Stimulated activated memory B cell treated with anti-CD40 and anti-IgM and Interleukin-4, amounts not matched to agents 10 μg/mL and 1 μg/mL and 100 μg/mL, for 72 hours (primary cell): Measurements from ENCODE around the gene RANBP17.

Experiments used
- ATAC-seq: fragments of 150-1000 bp; cut with Tn5 transposase; 2 replicates; pipeline ENCODE4 v1.10.0; 2021
- H3K27ac Mint-ChIP-seq: one replicate; pipeline ENCODE4 v1.8.0; 2022; ENCODE audit warnings: mild to moderate bottlenecking, mixed read lengths
- H3K27me3 Mint-ChIP-seq: one replicate; pipeline ENCODE4 v1.8.0; 2022; ENCODE audit warnings: mixed read lengths
- H3K36me3 Mint-ChIP-seq: one replicate; pipeline ENCODE4 v1.8.0; 2022; ENCODE audit warnings: mixed read lengths
- H3K4me1 Mint-ChIP-seq: one replicate; pipeline ENCODE4 v1.8.0; 2022; ENCODE audit warnings: mixed read lengths
- H3K4me3 Mint-ChIP-seq: one replicate; pipeline ENCODE4 v1.8.0; 2022; ENCODE audit warnings: mild to moderate bottlenecking, moderate library complexity, mixed read lengths
- H3K9me3 Mint-ChIP-seq: one replicate; pipeline ENCODE4 v1.8.0; 2022; ENCODE audit warnings: mixed read lengths

RANBP17 gene

GRCh38 chr5:171123417-171123816, 261.6 kb downstream of the RANBP17 start:
- Mint-ChIP-seq H3K27me3 (peaks cover 34% of the 10 kb centered on the region), H3K4me3 (no peak overlapping the region), H3K36me3 (no peaks in the 10 kb centered on the region), H3K27ac (no peak overlapping the region), H3K9me3 (peaks cover 3% of the 10 kb centered on the region), H3K4me1 (no peaks in the 10 kb centered on the region)
- ATAC-seq: no peak

- Mint-ChIP-seq H3K27ac (no peak overlapping the region), H3K9me3 (no peaks in the 10 kb centered on the region), H3K4me3 (no peak overlapping the region), H3K36me3 (no peaks in the 10 kb centered on the region), H3K27me3 (peaks cover 28% of the 10 kb centered on the region), H3K4me1 (no peaks in the 10 kb centered on the region)
- no peak for ATAC-seq
Observed at GRCh38 chr5:171127314-171127713, 265.5 kb downstream of the RANBP17 start.

DNA sequence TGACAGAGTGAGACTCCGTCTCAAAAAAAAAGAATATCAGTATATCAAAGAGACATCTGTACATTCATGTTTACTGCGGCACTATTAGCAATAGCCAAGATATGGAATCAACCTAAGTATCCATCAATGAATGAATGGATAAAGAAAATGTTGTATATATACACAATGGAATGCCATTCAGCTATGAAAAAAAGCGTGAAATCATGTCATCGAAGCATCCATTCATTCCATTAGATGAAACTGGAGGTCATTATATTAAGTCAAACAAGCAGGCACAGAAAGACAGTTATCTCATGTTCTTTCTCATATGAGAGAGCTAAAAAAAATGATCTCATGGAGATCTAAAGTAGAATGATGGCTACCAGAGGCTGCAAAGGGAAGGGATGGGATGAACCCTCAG, 266.3 kb downstream of the RANBP17 start:
- H3K27ac Mint-ChIP-seq: no peak overlapping the region
- ATAC-seq: no peak
- H3K9me3 Mint-ChIP-seq: no peaks in the 10 kb centered on the region
- peaks cover 20% of the 10 kb centered on the region for H3K27me3 Mint-ChIP-seq
- no peak overlapping the region for H3K4me3 Mint-ChIP-seq
- no peaks in the 10 kb centered on the region for H3K36me3 Mint-ChIP-seq
- no peaks in the 10 kb centered on the region for H3K4me1 Mint-ChIP-seq

DNA sequence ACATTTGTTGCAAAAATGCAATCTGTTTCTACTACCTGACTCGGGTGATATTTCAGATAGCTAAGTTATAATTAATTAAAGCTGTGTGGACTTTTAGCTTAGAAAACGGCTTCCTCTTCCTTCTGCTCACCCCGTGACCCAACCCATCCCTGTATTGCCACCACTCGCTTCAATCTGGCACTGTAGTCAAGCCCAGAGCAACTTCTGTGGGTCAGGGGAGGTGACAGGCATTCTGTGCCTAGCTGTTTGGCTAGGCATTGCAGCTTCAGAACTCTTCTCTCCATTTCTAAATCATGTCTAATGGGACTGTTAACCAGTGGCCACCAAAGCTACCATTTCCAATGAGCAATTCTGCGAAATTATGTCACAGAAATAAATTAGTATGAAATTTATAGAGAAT, 267.5 kb downstream of the RANBP17 start:
- Mint-ChIP-seq H3K4me3 (no peak overlapping the region), H3K4me1 (no peaks in the 10 kb centered on the region), H3K9me3 (no peaks in the 10 kb centered on the region), H3K27ac (no peak overlapping the region), H3K27me3 (peaks cover 8% of the 10 kb centered on the region), H3K36me3 (no peaks in the 10 kb centered on the region)
- ATAC-seq: no peak

GRCh38 chr5:171131497-171131896, 269.7 kb downstream of the RANBP17 start:
- no peaks in the 10 kb centered on the region for H3K27me3 Mint-ChIP-seq
- ATAC-seq: no peak
- no peak overlapping the region for H3K4me3 Mint-ChIP-seq
- no peaks in the 10 kb centered on the region for H3K9me3 Mint-ChIP-seq
- no peaks in the 10 kb centered on the region for H3K4me1 Mint-ChIP-seq
- no peaks in the 10 kb centered on the region for H3K36me3 Mint-ChIP-seq
- no peak overlapping the region for H3K27ac Mint-ChIP-seq

GRCh38 chr5:171137768-171138525, 276.1 kb downstream of the RANBP17 start:
- Mint-ChIP-seq H3K4me3 (no peak overlapping the region), H3K9me3 (no peaks in the 10 kb centered on the region), H3K27me3 (no peaks in the 10 kb centered on the region), H3K27ac (no peak overlapping the region), H3K36me3 (no peaks in the 10 kb centered on the region), H3K4me1 (no peaks in the 10 kb centered on the region)
- ATAC-seq: no peak

DNA sequence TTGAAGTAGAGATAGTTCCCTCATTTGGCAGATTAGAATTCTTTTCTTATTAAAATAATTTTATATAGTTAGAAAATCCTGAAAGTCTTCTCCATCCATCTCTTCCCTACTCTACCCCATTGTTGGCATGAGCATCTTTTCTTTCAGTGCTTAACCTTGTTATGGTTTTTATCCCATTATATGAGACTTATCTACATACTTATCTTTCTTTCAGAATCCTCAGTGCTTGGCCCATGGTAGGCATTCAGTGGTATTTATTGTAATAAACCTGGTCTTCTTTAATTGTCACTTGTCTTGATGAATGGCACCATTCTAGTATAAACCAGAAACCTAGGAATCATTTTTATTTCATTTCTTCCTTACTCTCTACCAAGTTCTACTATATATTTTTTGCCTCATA, 277.4 kb downstream of the RANBP17 start:
- H3K9me3 Mint-ChIP-seq: no peaks in the 10 kb centered on the region
- H3K4me1 Mint-ChIP-seq: no peaks in the 10 kb centered on the region
- ATAC-seq: no peak
- no peaks in the 10 kb centered on the region for H3K36me3 Mint-ChIP-seq
- no peak overlapping the region for H3K4me3 Mint-ChIP-seq
- no peak overlapping the region for H3K27ac Mint-ChIP-seq
- H3K27me3 Mint-ChIP-seq: no peaks in the 10 kb centered on the region

- Mint-ChIP-seq H3K36me3 (no peaks in the 10 kb centered on the region), H3K4me1 (no peaks in the 10 kb centered on the region)
Observed at GRCh38 chr5:171142617-171143016, 280.8 kb downstream of the RANBP17 start.

DNA sequence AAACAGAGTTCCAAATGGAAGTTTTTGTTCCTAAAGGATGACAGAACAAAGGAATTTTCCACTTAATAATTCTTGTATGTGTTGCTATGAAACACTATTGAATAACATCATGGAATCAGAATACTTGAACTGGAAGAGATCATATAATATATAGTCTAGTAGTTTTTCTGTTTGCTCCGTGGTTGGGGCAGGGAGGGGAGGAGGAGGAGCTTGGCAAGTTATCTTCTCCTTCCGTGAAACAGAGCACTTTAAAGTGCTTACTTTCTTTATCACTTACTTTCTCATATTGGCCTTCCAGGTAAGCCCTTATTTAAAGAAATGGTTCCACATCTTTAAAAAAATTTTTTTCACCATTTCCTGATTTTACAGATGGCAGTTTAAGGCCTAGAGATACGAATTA, 281.4 kb downstream of the RANBP17 start:
- H3K4me3 Mint-ChIP-seq: no peak overlapping the region
- no peaks in the 10 kb centered on the region for H3K4me1 Mint-ChIP-seq

More at GRCh38 chr5:171142617-171143016, 280.8 kb downstream of the RANBP17 start:
- no peak overlapping the region for H3K4me3 Mint-ChIP-seq
- H3K9me3 Mint-ChIP-seq: no peaks in the 10 kb centered on the region
- ATAC-seq: no peak
- no peak overlapping the region for H3K27ac Mint-ChIP-seq
- H3K27me3 Mint-ChIP-seq: no peaks in the 10 kb centered on the region

GRCh38 chr5:171143926-171144325, 282.1 kb downstream of the RANBP17 start:
- no peaks in the 10 kb centered on the region for H3K4me1 Mint-ChIP-seq
- H3K27ac Mint-ChIP-seq: no peak overlapping the region
- H3K9me3 Mint-ChIP-seq: no peaks in the 10 kb centered on the region
- no peaks in the 10 kb centered on the region for H3K36me3 Mint-ChIP-seq
- no peak for ATAC-seq
- H3K27me3 Mint-ChIP-seq: peaks cover 3% of the 10 kb centered on the region
- no peak overlapping the region for H3K4me3 Mint-ChIP-seq

More for the DNA sequence above, 281.4 kb downstream of the RANBP17 start:
- no peaks in the 10 kb centered on the region for H3K9me3 Mint-ChIP-seq
- no peaks in the 10 kb centered on the region for H3K27me3 Mint-ChIP-seq
- no peak for ATAC-seq
- H3K27ac Mint-ChIP-seq: no peak overlapping the region
- H3K36me3 Mint-ChIP-seq: no peaks in the 10 kb centered on the region

DNA sequence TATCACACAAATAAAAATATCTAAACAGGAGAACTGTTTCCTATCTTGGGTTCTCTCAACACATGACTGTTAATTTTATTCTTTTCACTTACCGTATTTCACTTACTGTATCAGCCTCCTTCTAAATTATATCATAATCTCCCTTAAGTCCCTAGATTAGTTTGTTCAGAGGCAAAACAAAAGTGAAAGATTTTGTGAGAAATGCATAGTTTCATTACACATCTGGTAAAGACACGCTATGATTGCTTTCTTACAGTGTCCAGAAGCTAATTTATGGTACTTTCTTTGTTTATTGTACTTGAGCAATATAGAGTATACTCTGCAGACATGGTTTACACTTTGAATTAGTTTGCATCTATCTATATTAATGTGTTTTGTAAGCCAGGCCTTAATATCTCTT, 287.5 kb downstream of the RANBP17 start:
- Mint-ChIP-seq H3K27ac (no peak overlapping the region), H3K9me3 (no peaks in the 10 kb centered on the region), H3K36me3 (no peaks in the 10 kb centered on the region), H3K27me3 (peaks cover 11% of the 10 kb centered on the region), H3K4me1 (no peaks in the 10 kb centered on the region), H3K4me3 (no peak overlapping the region)
- no peak for ATAC-seq

GRCh38 chr5:171149772-171150171, 288.0 kb downstream of the RANBP17 start:
- Mint-ChIP-seq H3K27ac (no peak overlapping the region), H3K4me1 (no peaks in the 10 kb centered on the region), H3K36me3 (no peaks in the 10 kb centered on the region), H3K9me3 (no peaks in the 10 kb centered on the region), H3K4me3 (no peak overlapping the region), H3K27me3 (peaks cover 11% of the 10 kb centered on the region)
- no peak for ATAC-seq

GRCh38 chr5:171152382-171152781, 290.6 kb downstream of the RANBP17 start:
- no peaks in the 10 kb centered on the region for H3K9me3 Mint-ChIP-seq
- ATAC-seq: no peak
- no peak overlapping the region for H3K4me3 Mint-ChIP-seq
- H3K36me3 Mint-ChIP-seq: no peaks in the 10 kb centered on the region
- no peaks in the 10 kb centered on the region for H3K4me1 Mint-ChIP-seq
- no peak overlapping the region for H3K27ac Mint-ChIP-seq
- H3K27me3 Mint-ChIP-seq: peaks cover 11% of the 10 kb centered on the region

GRCh38 chr5:171155621-171156020, 293.8 kb downstream of the RANBP17 start:
- no peaks in the 10 kb centered on the region for H3K9me3 Mint-ChIP-seq
- no peak overlapping the region for H3K27ac Mint-ChIP-seq

GRCh38 chr5:171157276-171157675, 295.5 kb downstream of the RANBP17 start:
- ATAC-seq: no peak
- Mint-ChIP-seq H3K27me3 (no peaks in the 10 kb centered on the region), H3K27ac (no peak overlapping the region), H3K4me1 (no peaks in the 10 kb centered on the region), H3K9me3 (no peaks in the 10 kb centered on the region), H3K36me3 (no peaks in the 10 kb centered on the region), H3K4me3 (no peak overlapping the region)

More at GRCh38 chr5:171155621-171156020, 293.8 kb downstream of the RANBP17 start:
- Mint-ChIP-seq H3K4me3 (no peak overlapping the region), H3K4me1 (no peaks in the 10 kb centered on the region), H3K36me3 (no peaks in the 10 kb centered on the region), H3K27me3 (no peaks in the 10 kb centered on the region)
- ATAC-seq: no peak

- Mint-ChIP-seq H3K4me1 (no peaks in the 10 kb centered on the region), H3K4me3 (no peak overlapping the region), H3K9me3 (no peaks in the 10 kb centered on the region), H3K36me3 (no peaks in the 10 kb centered on the region), H3K27ac (no peak overlapping the region), H3K27me3 (no peaks in the 10 kb centered on the region)
- ATAC-seq: no peak
Observed at GRCh38 chr5:171157775-171158174, 296.0 kb downstream of the RANBP17 start.
